Upper lobe of left lung (tissue), 6 donors: ENCODE data around the gene PCBP4. TPM values are rescaled to one million over a fixed set of nuclear protein-coding genes. Genes with fewer than 3 reads are reported as not detected.
A peak's percentile ranks its signal among the peaks of the same experiment; 100 is the strongest.

Source experiments
- ATAC-seq, 2 donors: fragments of 200-7000 bp; cut with Tn5 transposase; one replicate each; pipeline ENCODE4 v1.9.1; 2022; ENCODE audit warnings: mild to moderate bottlenecking in 2 of 2, moderate library complexity in 2 of 2; ENCODE audit not compliant: low FRiP score in 2 of 2
- DNase-seq, 2 donors: peaks; one replicate each; pipeline ENCODE4 v3.0.0-alpha.2; 2019 to 2020
- H3K27ac ChIP-seq, 4 donors: fragments of 200-600 bp; sonication (generic); one replicate each; pipeline ENCODE4 v1.5.1; 2016 to 2019
- H3K27me3 ChIP-seq, 4 donors: fragments of 200-600 bp; sonication (generic); one replicate each; pipeline ENCODE4 v1.5.1; 2017 to 2019
- H3K36me3 ChIP-seq, 4 donors: fragments of 200-600 bp; sonication (generic); one replicate each; pipeline ENCODE4 v1.5.1; 2016 to 2019
- H3K4me1 ChIP-seq, 4 donors: fragments of 200-600 bp; sonication (generic); one replicate each; pipeline ENCODE4 v1.5.1; 2018 to 2019
- H3K4me3 ChIP-seq, 4 donors: fragments of 200-600 bp; sonication (generic); one replicate each; pipeline ENCODE4 v1.5.1; 2017 to 2019; ENCODE audit warnings: mild to moderate bottlenecking in 2 of 4, moderate library complexity in 1 of 4
- H3K9me3 ChIP-seq, 4 donors: fragments of 200-600 bp; sonication (generic); one replicate each; pipeline ENCODE4 v1.5.1; 2018 to 2019
- EP300 ChIP-seq, 4 donors: sonication (generic); formaldehyde crosslinking; IDR thresholded peaks; one replicate each; pipeline ENCODE4 v1.5.1; 2017; ENCODE audit warnings: antibody characterized with exemption in 4 of 4, control low read depth in 2 of 4
- POLR2A ChIP-seq, 4 donors: fragments of 450-650 bp; IDR thresholded peaks; one replicate each; pipeline ENCODE4 v1.5.1; 2016 to 2017; ENCODE audit warnings: antibody characterized with exemption in 4 of 4, mild to moderate bottlenecking in 2 of 4
- POLR2AphosphoS5 ChIP-seq, 2 donors: sonication (generic); formaldehyde crosslinking; IDR thresholded peaks; one replicate each; pipeline ENCODE4 v1.5.1; 2017; ENCODE audit warnings: antibody characterized with exemption in 2 of 2
- WGBS, 2 donors: methylation state at CpG; one replicate each; pipeline ENCODE4 v1.1.5; 2017 to 2018; 5-methylcytosine and 5-hydroxymethylcytosine counted together
- total RNA-seq, 6 donors: library from RNA; depleted of rRNA in 4 of 6; stranded (reverse); fragments of >200 nt in 4 of 6; gene quantifications; one replicate each; pipeline versions ENCODE4 v1.1.0 to v1.2.1, GENCODE V29; 2016 to 2021
- TF ChIP-seq, protein P1 (sequence below), 6 experiments: fragments of 450-650 bp in 4 of 6; fragments of 200-600 bp in 2 of 6; sonication (generic) in 2 of 6; IDR thresholded peaks; one replicate each; pipeline ENCODE4 v1.5.1; 2016 to 2019; ENCODE audit warnings: antibody characterized with exemption in 6 of 6
- donor health status: DM: no; HTN: no; CAD: no; lungs with moderate emphysema.
- donor health status: DM: no; HTN: yes; CAD: no; lungs with severe emphysema.

PCBP4 gene
- total RNA-seq, 6 donors from 2014 or later: 22.7 to 53.4 (median 37.7) TPM

DNA sequence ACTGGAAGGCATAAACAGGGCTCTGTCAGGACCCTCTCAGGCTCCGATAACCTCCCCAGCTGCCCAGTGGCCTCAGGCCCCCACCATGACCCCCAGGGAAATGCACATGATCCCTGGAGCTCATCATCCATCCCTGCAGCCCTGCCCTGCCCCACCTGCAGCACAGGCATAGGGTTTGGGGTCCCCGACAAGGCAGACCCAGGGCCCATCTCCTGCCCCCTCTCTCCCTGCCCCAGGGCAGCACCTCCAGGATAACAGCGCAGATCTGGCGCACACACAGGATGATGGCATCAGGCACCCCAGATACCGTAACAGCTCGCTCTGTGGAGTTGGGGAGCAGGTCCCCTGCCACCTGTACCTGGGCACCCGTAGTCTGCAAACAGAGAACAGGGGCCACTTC, 7.6 kb downstream of the PCBP4 start:
- DNase-seq (no peak), ATAC-seq (no peak)
- Histone ChIP-seq H3K4me3 (no peak overlapping the region), H3K27ac (no peak overlapping the region), H3K27me3 (peaks cover 0 to 9% (median 0%) of the 10 kb centered on the region in 4 donors), H3K9me3 (no peaks in the 10 kb centered on the region), H3K4me1 (peaks cover 6 to 18% (median 10%) of the 10 kb centered on the region in 4 donors), H3K36me3 (peaks cover 0 to 28% (median 14%) of the 10 kb centered on the region in 4 donors)
- 87 to 100% methylated on average over 3 to 7 of the region's 7 CpGs for WGBS, 2 donors
- TF ChIP-seq EP300 (IDR thresholded peaks at IDR 0.05): no peak
- TF ChIP-seq POLR2AphosphoS5 (IDR thresholded peaks at IDR 0.05): no peak
- TF ChIP-seq, protein P1, sequence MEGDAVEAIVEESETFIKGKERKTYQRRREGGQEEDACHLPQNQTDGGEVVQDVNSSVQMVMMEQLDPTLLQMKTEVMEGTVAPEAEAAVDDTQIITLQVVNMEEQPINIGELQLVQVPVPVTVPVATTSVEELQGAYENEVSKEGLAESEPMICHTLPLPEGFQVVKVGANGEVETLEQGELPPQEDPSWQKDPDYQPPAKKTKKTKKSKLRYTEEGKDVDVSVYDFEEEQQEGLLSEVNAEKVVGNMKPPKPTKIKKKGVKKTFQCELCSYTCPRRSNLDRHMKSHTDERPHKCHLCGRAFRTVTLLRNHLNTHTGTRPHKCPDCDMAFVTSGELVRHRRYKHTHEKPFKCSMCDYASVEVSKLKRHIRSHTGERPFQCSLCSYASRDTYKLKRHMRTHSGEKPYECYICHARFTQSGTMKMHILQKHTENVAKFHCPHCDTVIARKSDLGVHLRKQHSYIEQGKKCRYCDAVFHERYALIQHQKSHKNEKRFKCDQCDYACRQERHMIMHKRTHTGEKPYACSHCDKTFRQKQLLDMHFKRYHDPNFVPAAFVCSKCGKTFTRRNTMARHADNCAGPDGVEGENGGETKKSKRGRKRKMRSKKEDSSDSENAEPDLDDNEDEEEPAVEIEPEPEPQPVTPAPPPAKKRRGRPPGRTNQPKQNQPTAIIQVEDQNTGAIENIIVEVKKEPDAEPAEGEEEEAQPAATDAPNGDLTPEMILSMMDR (IDR thresholded peaks at IDR 0.05): no peak
- no peak for TF ChIP-seq POLR2A (IDR thresholded peaks at IDR 0.05)

DNA sequence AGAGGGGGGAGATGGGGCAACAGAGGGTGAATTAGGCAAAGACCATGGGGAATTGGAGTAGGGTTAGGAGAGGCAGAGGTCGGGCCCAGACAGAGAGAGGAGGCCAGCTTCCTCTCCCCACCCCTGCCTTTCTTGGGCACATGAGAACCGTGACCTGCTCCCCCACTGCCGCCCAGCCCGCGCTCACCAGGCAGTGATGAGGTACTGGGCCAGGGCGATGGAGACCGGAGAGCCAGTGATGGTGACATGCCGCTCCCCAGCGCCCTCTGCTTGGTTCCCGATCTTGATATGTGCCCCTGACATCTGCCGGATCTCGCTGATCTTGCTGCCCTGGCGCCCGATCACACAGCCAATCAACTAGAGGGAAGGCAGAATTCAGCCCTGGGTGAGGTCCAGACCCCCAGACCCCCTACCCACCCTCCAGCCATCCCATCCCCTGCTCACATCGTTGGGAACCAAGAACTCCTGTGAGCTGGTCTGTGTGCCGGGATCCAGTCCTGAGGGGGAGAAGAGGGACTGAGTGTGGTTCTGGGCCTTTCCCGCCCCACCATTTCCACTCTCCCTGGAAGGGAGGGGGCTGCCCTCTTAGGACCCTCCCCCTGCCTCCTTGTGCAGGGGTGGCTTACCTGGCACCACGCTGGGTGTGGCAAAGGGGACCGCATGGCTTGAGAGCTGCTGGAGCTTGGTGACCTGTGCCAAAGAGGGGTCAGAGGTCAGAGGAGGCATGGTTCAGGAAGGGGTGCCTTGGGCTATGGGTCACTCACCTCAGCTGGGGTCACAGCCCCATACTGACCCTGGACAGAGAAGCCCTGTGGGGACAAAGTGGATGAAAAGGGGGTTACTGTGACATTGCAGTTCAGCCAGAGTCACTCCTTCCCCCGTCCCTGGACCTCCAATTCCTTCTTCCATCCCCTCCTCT, 8.4 kb downstream of the PCBP4 start:
- no peak for DNase-seq

DNA sequence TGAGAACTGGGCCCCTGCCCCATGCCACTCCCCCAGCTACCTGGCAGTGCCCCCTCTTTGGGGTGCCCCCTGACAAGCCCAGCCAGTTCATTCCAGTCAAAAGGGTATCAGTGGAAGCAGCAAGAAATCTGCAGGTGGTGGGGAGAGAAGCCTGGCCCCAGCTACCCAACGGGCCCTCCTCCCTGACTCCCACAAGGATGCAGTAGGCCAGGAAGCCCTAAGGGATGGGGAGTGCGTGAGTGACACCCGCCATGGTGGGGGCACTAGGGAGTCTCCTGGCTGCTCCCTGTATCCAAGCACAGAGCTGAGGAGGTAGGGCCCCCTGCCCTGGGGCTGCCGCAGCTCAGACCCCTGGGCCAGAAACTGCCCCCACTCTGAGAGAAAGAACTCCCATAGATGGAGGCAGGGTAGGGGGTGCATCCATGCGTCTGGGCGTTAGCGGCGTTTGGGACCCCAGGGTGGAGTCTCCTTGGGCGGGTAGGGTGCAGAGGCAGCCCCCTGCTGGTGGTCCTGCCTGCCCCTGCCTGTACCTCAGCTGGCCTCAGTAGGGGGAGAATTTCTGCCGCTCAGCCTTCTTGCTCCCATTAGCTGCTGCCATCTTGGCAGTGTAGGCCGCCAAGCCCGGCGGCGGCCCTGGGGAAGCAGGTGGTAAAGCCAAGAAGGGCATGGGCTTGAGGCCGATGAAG, 9.6 kb downstream of the PCBP4 start:
- ATAC-seq (no peak), DNase-seq (no peak)
- Histone ChIP-seq H3K4me3 (no peak overlapping the region), H3K4me1 (peaks cover 6 to 18% (median 10%) of the 10 kb centered on the region in 4 donors), H3K36me3 (peaks cover 0 to 28% (median 14%) of the 10 kb centered on the region in 4 donors), H3K27ac (no peak overlapping the region), H3K27me3 (peaks cover 0 to 9% (median 0%) of the 10 kb centered on the region in 4 donors), H3K9me3 (no peaks in the 10 kb centered on the region)
- 98 to 100% methylated on average over 9 to 12 of the region's 15 CpGs for WGBS, 2 donors
- TF ChIP-seq, protein P1 (IDR thresholded peaks at IDR 0.05): no peak
- TF ChIP-seq POLR2AphosphoS5 (IDR thresholded peaks at IDR 0.05) (no peak), EP300 (IDR thresholded peaks at IDR 0.05) (no peak), POLR2A (IDR thresholded peaks at IDR 0.05) (no peak)

More for the DNA sequence above, 8.4 kb downstream of the PCBP4 start:
- Histone ChIP-seq H3K4me1 (peaks cover 6 to 18% (median 10%) of the 10 kb centered on the region in 4 donors), H3K4me3 (no peak overlapping the region), H3K9me3 (no peaks in the 10 kb centered on the region), H3K36me3 (peaks cover 0 to 28% (median 14%) of the 10 kb centered on the region in 4 donors), H3K27me3 (peaks cover 0 to 9% (median 0%) of the 10 kb centered on the region in 4 donors), H3K27ac (no peak overlapping the region)
- 95 to 96% methylated on average over 18 to 20 of the region's 20 CpGs for WGBS, 2 donors
- no peak for ATAC-seq
- TF ChIP-seq, protein P1 (IDR thresholded peaks at IDR 0.05): no peak
- TF ChIP-seq EP300 (IDR thresholded peaks at IDR 0.05): no peak
- TF ChIP-seq POLR2A (IDR thresholded peaks at IDR 0.05): no peak
- no peak for TF ChIP-seq POLR2AphosphoS5 (IDR thresholded peaks at IDR 0.05)

DNA sequence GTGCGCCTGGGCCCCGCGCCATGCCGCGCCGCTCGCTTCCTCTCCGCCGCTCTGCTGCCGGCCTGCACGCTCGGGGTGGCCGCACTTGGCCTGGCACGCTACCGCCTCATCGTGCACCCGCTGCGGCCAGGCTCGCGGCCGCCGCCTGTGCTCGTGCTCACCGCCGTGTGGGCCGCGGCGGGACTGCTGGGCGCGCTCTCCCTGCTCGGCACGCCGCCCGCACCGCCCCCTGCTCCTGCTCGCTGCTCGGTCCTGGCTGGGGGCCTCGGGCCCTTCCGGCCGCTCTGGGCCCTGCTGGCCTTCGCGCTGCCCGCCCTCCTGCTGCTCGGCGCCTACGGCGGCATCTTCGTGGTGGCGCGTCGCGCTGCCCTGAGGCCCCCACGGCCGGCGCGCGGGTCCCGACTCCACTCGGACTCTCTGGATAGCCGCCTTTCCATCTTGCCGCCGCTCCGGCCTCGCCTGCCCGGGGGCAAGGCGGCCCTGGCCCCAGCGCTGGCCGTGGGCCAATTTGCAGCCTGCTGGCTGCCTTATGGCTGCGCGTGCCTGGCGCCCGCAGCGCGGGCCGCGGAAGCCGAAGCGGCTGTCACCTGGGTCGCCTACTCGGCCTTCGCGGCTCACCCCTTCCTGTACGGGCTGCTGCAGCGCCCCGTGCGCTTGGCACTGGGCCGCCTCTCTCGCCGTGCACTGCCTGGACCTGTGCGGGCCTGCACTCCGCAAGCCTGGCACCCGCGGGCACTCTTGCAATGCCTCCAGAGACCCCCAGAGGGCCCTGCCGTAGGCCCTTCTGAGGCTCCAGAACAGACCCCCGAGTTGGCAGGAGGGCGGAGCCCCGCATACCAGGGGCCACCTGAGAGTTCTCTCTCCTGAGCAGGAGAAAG, 11.1 kb downstream of the PCBP4 start:
- H3K4me3 ChIP-seq: peak overlapping the region in 3 of 4 donors; percentile 31 to 57 (median 54)
- H3K36me3 ChIP-seq: peaks cover 0 to 28% (median 14%) of the 10 kb centered on the region in 4 donors
- ATAC-seq: peak; percentile 43 to 85
- DNase-seq: peak in 1 of 2 donors; percentile 92
- peaks cover 6 to 18% (median 10%) of the 10 kb centered on the region in 4 donors for H3K4me1 ChIP-seq
- WGBS, 2 donors: 12 to 20% methylated on average over 2 to 21 of the region's 97 CpGs
- H3K27ac ChIP-seq: peak overlapping the region; percentile 39 to 64 (median 54)
- TF ChIP-seq, protein P1 (IDR thresholded peaks at IDR 0.05): peak; percentile 31 to 90 (median 52)
- TF ChIP-seq POLR2AphosphoS5 (IDR thresholded peaks at IDR 0.05): no peak
- H3K9me3 ChIP-seq: no peaks in the 10 kb centered on the region
- H3K27me3 ChIP-seq: peaks cover 0 to 9% (median 0%) of the 10 kb centered on the region in 4 donors
